H9 (cell line): Measurements from ENCODE around the gene ROBO3. TPM values are rescaled to one million over a fixed set of nuclear protein-coding genes. Genes with fewer than 3 reads are reported as not detected.

Experiments
- DNase-seq: peaks from one replicate; pipeline ENCODE4 v3.0.0-alpha.2; 2017
- H2AFZ ChIP-seq: one replicate; pipeline ENCODE4 v1.6.1; 2013; ENCODE audit warnings: mild to moderate bottlenecking, low read length, control low read depth, moderate library complexity
- H2AK5ac ChIP-seq: 2 replicates; pipeline ENCODE4 v1.6.1; 2013; ENCODE audit warnings: low read length, control low read depth, mixed read lengths; ENCODE audit not compliant: insufficient read length
- H2BK120ac ChIP-seq: one replicate; pipeline ENCODE4 v1.6.1; 2013; ENCODE audit warnings: low read depth, mild to moderate bottlenecking, low read length, control low read depth, inconsistent platforms; ENCODE audit not compliant: poor library complexity, severe bottlenecking
- H2BK12ac ChIP-seq: 2 replicates; pipeline ENCODE4 v1.6.1; 2013; ENCODE audit warnings: low read length, control low read depth, mixed read lengths, low read depth; ENCODE audit not compliant: insufficient read length
- H2BK15ac ChIP-seq: 2 replicates; pipeline ENCODE4 v1.6.1; 2013; ENCODE audit warnings: low read depth, low read length, control low read depth
- H2BK20ac ChIP-seq: one replicate; pipeline ENCODE4 v1.6.1; 2013; ENCODE audit warnings: low read depth, mild to moderate bottlenecking, low read length, control low read depth, inconsistent platforms; ENCODE audit not compliant: poor library complexity, severe bottlenecking
- H2BK5ac ChIP-seq: 2 replicates; pipeline ENCODE4 v1.6.1; 2013; ENCODE audit warnings: low read length, control low read depth, mixed read lengths; ENCODE audit not compliant: insufficient read length
- H3K14ac ChIP-seq: 2 replicates; pipeline ENCODE4 v1.6.1; 2013; ENCODE audit warnings: low read length, control low read depth; ENCODE audit not compliant: insufficient read depth
- H3K18ac ChIP-seq: 2 replicates; pipeline ENCODE4 v1.6.1; 2013; ENCODE audit warnings: low read depth, mild to moderate bottlenecking, mixed read lengths, low read length, control low read depth; ENCODE audit not compliant: insufficient read length
- H3K23ac ChIP-seq: 2 replicates; pipeline ENCODE4 v1.6.1; 2013; ENCODE audit warnings: low read length, control low read depth, mixed read lengths, low read depth; ENCODE audit not compliant: insufficient read length
- H3K23me2 ChIP-seq: 2 replicates; pipeline ENCODE4 v1.6.1; 2013; ENCODE audit warnings: low read depth, mild to moderate bottlenecking, mixed read lengths, low read length, control low read depth; ENCODE audit not compliant: insufficient read length, poor library complexity, severe bottlenecking
- H3K27ac ChIP-seq: 2 replicates; pipeline ENCODE4 v1.5.1; 2013; ENCODE audit warnings: low read length, control low read depth, mixed read lengths, low read depth; ENCODE audit not compliant: insufficient read length
- H3K27me3 ChIP-seq: 2 replicates; pipeline ENCODE4 v1.6.1; 2013; ENCODE audit warnings: low read length, control low read depth, inconsistent platforms; ENCODE audit not compliant: insufficient read depth
- H3K4ac ChIP-seq: 2 replicates; pipeline ENCODE4 v1.6.1; 2013; ENCODE audit warnings: low read depth, mild to moderate bottlenecking, control low read depth, inconsistent platforms, low read length, moderate library complexity
- H3K4me1 ChIP-seq: 2 replicates; pipeline ENCODE4 v1.6.1; 2013; ENCODE audit warnings: low read length, control low read depth, inconsistent platforms; ENCODE audit not compliant: insufficient read depth
- H3K4me2 ChIP-seq: 2 replicates; pipeline ENCODE4 v1.6.1; 2013; ENCODE audit warnings: low read length, control low read depth, mixed read lengths; ENCODE audit not compliant: insufficient read length, insufficient read depth
- H3K56ac ChIP-seq: 2 replicates; pipeline ENCODE4 v1.6.1; 2013; ENCODE audit warnings: low read depth, mild to moderate bottlenecking, mixed read lengths, low read length, control low read depth; ENCODE audit not compliant: insufficient read length
- H3K79me1 ChIP-seq: 2 replicates; pipeline ENCODE4 v1.6.1; 2013; ENCODE audit warnings: low read depth, mild to moderate bottlenecking, moderate library complexity, low read length, control low read depth, inconsistent platforms; ENCODE audit not compliant: insufficient read depth, poor library complexity, severe bottlenecking
- H3K79me2 ChIP-seq: 2 replicates; pipeline ENCODE4 v1.6.1; 2013; ENCODE audit warnings: low read length, control low read depth, inconsistent platforms; ENCODE audit not compliant: insufficient read depth
- H3K9ac ChIP-seq: 2 replicates; pipeline ENCODE4 v1.6.1; 2013; ENCODE audit warnings: low read length, control low read depth, mixed read lengths; ENCODE audit not compliant: insufficient read length; ENCODE audit errors: extremely low read depth
- H3K9me3 ChIP-seq: one replicate; pipeline ENCODE4 v1.6.1; 2013; ENCODE audit warnings: low read depth, low read length, inconsistent platforms; ENCODE audit not compliant: control insufficient read depth
- H3T11ph ChIP-seq: one replicate; pipeline ENCODE4 v1.6.1; 2013; ENCODE audit warnings: mild to moderate bottlenecking, low read length, control low read depth, inconsistent platforms
- H4K20me1 ChIP-seq: one replicate; pipeline ENCODE4 v1.6.1; 2013; ENCODE audit not compliant: control insufficient read depth, insufficient read length, insufficient read depth
- H4K5ac ChIP-seq: 2 replicates; pipeline ENCODE4 v1.6.1; 2013; ENCODE audit warnings: low read depth, mild to moderate bottlenecking, mixed read lengths, low read length, control low read depth; ENCODE audit not compliant: insufficient read length
- H4K8ac ChIP-seq: replicated peaks from 2 replicates; pipeline ENCODE4 v1.6.1; 2013; ENCODE audit warnings: low read length, control low read depth, mixed read lengths, low read depth; ENCODE audit not compliant: insufficient read length
- H4K91ac ChIP-seq: 2 replicates; pipeline ENCODE4 v1.6.1; 2013; ENCODE audit warnings: low read depth, mild to moderate bottlenecking, moderate library complexity, mixed read lengths, low read length, control low read depth; ENCODE audit not compliant: insufficient read length
- H3K27ac Mint-ChIP-seq, 3 experiments: 2 replicates in 2 of 3; 3 replicates in 1 of 3; pipeline ENCODE4 v1.8.0; 2020 to 2021; ENCODE audit warnings: mixed read lengths in 3 of 3, mild to moderate bottlenecking in 1 of 3, moderate library complexity in 1 of 3
- H3K27me3 Mint-ChIP-seq: 2 replicates; pipeline ENCODE4 v1.8.0; 2021; ENCODE audit warnings: low read depth, mild to moderate bottlenecking, moderate library complexity, mixed read lengths
- H3K36me3 Mint-ChIP-seq, 3 experiments: 2 replicates in 2 of 3; 3 replicates in 1 of 3; pipeline ENCODE4 v1.8.0; 2020 to 2021; ENCODE audit warnings: low read depth in 3 of 3, mixed read lengths in 3 of 3; ENCODE audit not compliant: insufficient read depth in 1 of 3
- H3K4me1 Mint-ChIP-seq, 2 experiments: 2 replicates each; pipeline ENCODE4 v1.8.0; 2020; ENCODE audit warnings: mixed read lengths in 2 of 2
- H3K4me3 Mint-ChIP-seq, 2 experiments: 2 replicates in 1 of 2; 3 replicates in 1 of 2; pipeline ENCODE4 v1.8.0; 2020 to 2021; ENCODE audit warnings: mild to moderate bottlenecking in 2 of 2, mixed read lengths in 2 of 2, moderate library complexity in 1 of 2
- H3K9me3 Mint-ChIP-seq, 2 experiments: 2 replicates in 1 of 2; 3 replicates in 1 of 2; pipeline ENCODE4 v1.8.0; 2020; ENCODE audit warnings: mild to moderate bottlenecking in 2 of 2, mixed read lengths in 2 of 2, moderate library complexity in 1 of 2
- WGBS: extraction: QIAGEN DNeasy Blood & Tissue Kit; methylation state at CpG from one replicate; pipeline ENCODE4 v1.1.7; 2013; ENCODE audit warnings: missing lambda C conversion rate, low lambda C conversion rate, mixed read lengths; ENCODE audit not compliant: insufficient read length; ENCODE audit errors: extremely low coverage; 5-methylcytosine and 5-hydroxymethylcytosine counted together
- total RNA-seq: library from RNA; stranded (reverse); gene quantifications from 2 replicates; pipeline ENCODE4 v1.2.1, GENCODE V29; 2021
- TF ChIP-seq, protein P1 (sequence below): fragments of 200-600 bp; sonication (generic); conservative IDR thresholded peaks from 3 replicates; pipeline ENCODE4 v1.8.0; 2021; ENCODE audit warnings: antibody characterized with exemption, mild to moderate bottlenecking

The ROBO3 gene
- total RNA-seq, 1 experiment from 2014 or later, result 12.6 TPM

DNA sequence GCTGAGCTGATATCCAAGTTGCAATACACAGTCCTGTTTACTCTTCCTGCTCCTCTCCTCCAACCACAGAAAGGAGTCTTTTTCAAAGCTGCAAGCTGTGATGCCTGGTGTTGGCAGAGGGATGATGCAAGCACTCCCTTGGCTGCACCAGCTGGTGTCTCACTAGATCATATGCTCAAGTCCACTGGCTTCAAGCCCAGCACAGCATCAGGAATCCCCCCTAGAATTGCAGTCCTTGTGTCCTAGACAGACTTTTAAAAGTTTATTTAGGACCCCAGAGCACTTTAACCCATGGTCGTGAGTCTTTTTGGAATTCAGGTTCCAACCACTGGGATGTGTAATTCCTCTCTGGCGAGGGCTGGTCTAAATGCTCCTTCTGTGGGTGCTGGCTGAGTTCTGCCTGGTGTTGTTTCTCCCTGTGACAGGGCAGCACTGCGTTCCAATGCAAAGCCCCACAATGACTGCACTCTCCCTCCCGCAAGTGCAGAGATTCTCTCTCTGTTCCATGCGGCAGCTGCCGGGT, 51.9 kb downstream of the ROBO3 start:
- peaks cover 0 to 3% of the 10 kb centered on the region in 2 experiments; a peak in 1 of 4 replicates for H3K4me1 Mint-ChIP-seq
- no peak overlapping the region for H2BK15ac ChIP-seq
- peaks cover 11 to 21% of the 10 kb centered on the region in 2 experiments for H3K9me3 Mint-ChIP-seq
- H3K79me1 ChIP-seq, result no peaks in the 10 kb centered on the region
- H3K36me3 Mint-ChIP-seq, result no peaks in the 10 kb centered on the region; a peak in 2 of 7 replicates
- no peak overlapping the region for H3K4me3 Mint-ChIP-seq
- H3T11ph ChIP-seq, result no peak overlapping the region
- H2BK20ac ChIP-seq, result no peak overlapping the region
- no CpG with 5 or more reads among the region's 6 CpGs for WGBS
- H3K14ac ChIP-seq, result no peak overlapping the region
- no peak overlapping the region for H3K4me2 ChIP-seq
- H4K5ac ChIP-seq, result no peak overlapping the region
- H3K4me1 ChIP-seq, result no peaks in the 10 kb centered on the region
- TF ChIP-seq, protein P1, sequence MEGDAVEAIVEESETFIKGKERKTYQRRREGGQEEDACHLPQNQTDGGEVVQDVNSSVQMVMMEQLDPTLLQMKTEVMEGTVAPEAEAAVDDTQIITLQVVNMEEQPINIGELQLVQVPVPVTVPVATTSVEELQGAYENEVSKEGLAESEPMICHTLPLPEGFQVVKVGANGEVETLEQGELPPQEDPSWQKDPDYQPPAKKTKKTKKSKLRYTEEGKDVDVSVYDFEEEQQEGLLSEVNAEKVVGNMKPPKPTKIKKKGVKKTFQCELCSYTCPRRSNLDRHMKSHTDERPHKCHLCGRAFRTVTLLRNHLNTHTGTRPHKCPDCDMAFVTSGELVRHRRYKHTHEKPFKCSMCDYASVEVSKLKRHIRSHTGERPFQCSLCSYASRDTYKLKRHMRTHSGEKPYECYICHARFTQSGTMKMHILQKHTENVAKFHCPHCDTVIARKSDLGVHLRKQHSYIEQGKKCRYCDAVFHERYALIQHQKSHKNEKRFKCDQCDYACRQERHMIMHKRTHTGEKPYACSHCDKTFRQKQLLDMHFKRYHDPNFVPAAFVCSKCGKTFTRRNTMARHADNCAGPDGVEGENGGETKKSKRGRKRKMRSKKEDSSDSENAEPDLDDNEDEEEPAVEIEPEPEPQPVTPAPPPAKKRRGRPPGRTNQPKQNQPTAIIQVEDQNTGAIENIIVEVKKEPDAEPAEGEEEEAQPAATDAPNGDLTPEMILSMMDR, result no peak
- no peak overlapping the region for H4K8ac ChIP-seq
- peaks cover 60% of the 10 kb centered on the region for H3K27me3 Mint-ChIP-seq
- H3K27ac Mint-ChIP-seq, result no peak overlapping the region
- H3K56ac ChIP-seq, result no peak overlapping the region
- H3K9me3 ChIP-seq, result no peaks in the 10 kb centered on the region
- H3K27me3 ChIP-seq, result peaks cover 9% of the 10 kb centered on the region; the same call in 1 of the 2 replicates
- H3K18ac ChIP-seq, result no peak overlapping the region
- no peak overlapping the region for H3K27ac ChIP-seq
- H2BK5ac ChIP-seq, result no peak overlapping the region
- no peaks in the 10 kb centered on the region for H3K79me2 ChIP-seq
- no peak overlapping the region for H3K9ac ChIP-seq
- DNase-seq, result no peak
- H2AK5ac ChIP-seq, result no peak overlapping the region
- H4K91ac ChIP-seq, result no peak overlapping the region
- no peak overlapping the region for H2BK12ac ChIP-seq
- H3K23ac ChIP-seq, result no peak overlapping the region
- H2AFZ ChIP-seq, result no peak overlapping the region
- no peaks in the 10 kb centered on the region for H4K20me1 ChIP-seq
- no peak overlapping the region for H2BK120ac ChIP-seq
- no peak overlapping the region for H3K4ac ChIP-seq
- H3K23me2 ChIP-seq, result no peaks in the 10 kb centered on the region
